Heart left ventricle (tissue), 16 donors: ENCODE measurements around the gene NECTIN1. TPM values are rescaled to one million over a fixed set of nuclear protein-coding genes. Genes with fewer than 3 reads are reported as not detected.

Source experiments
- ATAC-seq, 4 donors: fragments of 200-7000 bp; cut with Tn5 transposase; one replicate each; pipeline ENCODE4 v1.9.1; 2020 to 2022; ENCODE audit warnings: moderate library complexity in 4 of 4, mild to moderate bottlenecking in 3 of 4, moderate number of reproducible peaks in 1 of 4
- DNase-seq, 5 donors: peaks; one replicate each; pipeline ENCODE4 v3.0.0-alpha.2; 2020
- H3K27ac ChIP-seq, 12 donors: fragments of 200-600 bp; sonication (generic) in 4 of 12; one replicate each; pipeline versions ENCODE4 v1.5.0 to v1.8.0; 2016 to 2022; ENCODE audit warnings: mild to moderate bottlenecking in 2 of 12
- H3K27me3 ChIP-seq, 9 donors: fragments of 200-600 bp; sonication (generic) in 2 of 9; one replicate each; pipeline versions ENCODE4 v1.5.1 to v1.8.0; 2016 to 2022; ENCODE audit warnings: mild to moderate bottlenecking in 3 of 9
- H3K36me3 ChIP-seq, 9 donors: fragments of 200-600 bp; sonication (generic) in 2 of 9; one replicate each; pipeline versions ENCODE4 v1.5.0 to v1.8.0; 2018 to 2022; ENCODE audit warnings: mild to moderate bottlenecking in 2 of 9
- H3K4me1 ChIP-seq, 12 donors: fragments of 200-600 bp; sonication (generic) in 4 of 12; one replicate each; pipeline versions ENCODE4 v1.5.0 to v1.8.0; 2016 to 2022; ENCODE audit warnings: mild to moderate bottlenecking in 3 of 12
- H3K4me3 ChIP-seq, 12 donors: fragments of 200-600 bp; sonication (generic) in 4 of 12; one replicate each; pipeline versions ENCODE4 v1.5.0 to v1.8.0; 2017 to 2022; ENCODE audit warnings: mild to moderate bottlenecking in 9 of 12, moderate library complexity in 4 of 12
- H3K9me3 ChIP-seq, 12 donors: fragments of 200-600 bp; sonication (generic) in 4 of 12; one replicate each; pipeline versions ENCODE4 v1.5.0 to v1.8.0; 2016 to 2022; ENCODE audit warnings: mild to moderate bottlenecking in 1 of 12
- CTCF ChIP-seq, 12 donors: fragments of 200-600 bp; sonication (generic) in 4 of 12; IDR thresholded peaks; one replicate each; pipeline versions ENCODE4 v1.5.0 to v1.8.0; 2018 to 2022; ENCODE audit warnings: antibody characterized with exemption in 12 of 12, mild to moderate bottlenecking in 5 of 12
- POLR2A ChIP-seq, 2 donors: fragments of 450-650 bp; IDR thresholded peaks; one replicate each; pipeline ENCODE4 v1.6.1; 2017; ENCODE audit warnings: antibody characterized with exemption in 2 of 2, mild to moderate bottlenecking in 2 of 2, moderate library complexity in 2 of 2
- WGBS, 4 donors: extraction: QIAGEN DNeasy Blood & Tissue Kit in 2 of 4; methylation state at CpG; one replicate each; pipeline versions ENCODE4 v1.1.5 to v1.1.7; 2013 to 2018; 5-methylcytosine and 5-hydroxymethylcytosine counted together
- intact Hi-C, 10 donors: fragments of 100-400 bp; cut with DNase I; formaldehyde crosslinking; loops; one replicate each; pipeline versions ENCODE4 v1.11.1 to v1.14.2; 2022
- polyA plus RNA-seq, 2 donors: library from polyadenylated mRNA; stranded (reverse); fragments of 200-250 nt; gene quantifications; one replicate each; pipeline ENCODE4 v1.2.3, GENCODE V29; 2013
- total RNA-seq, 9 donors: library from RNA; depleted of rRNA in 2 of 9; stranded (reverse); fragments of >200 nt in 2 of 9; fragmentation: NEBNext Ultra II Directional in 3 of 9; extraction: Animal tissue kit (Norgen Biotek cat#: 25700) in 3 of 9; gene quantifications; one replicate each; pipeline versions ENCODE4 v1.1.0 to v1.2.4, GENCODE V29; 2016 to 2023
- donor health status: ischemic (EF 13 %, LVEDD 7.1; RV severe dilation, severe dysfunction).
- donor health status: healthy with polysubstance abuse.
- donor health status: DM: no; HTN: yes; CAD: no.
- donor health status: DM: no; HTN: no; CAD: no.
- donor health status: ischemic (EF 25% LVEDD 6.9; RV normal size, moderate dysfunction).
- donor health status: ischemic (EF 25% LVEDD 5.7; RV mildly dilated, moderate dysfunction).
- donor health status: healthy.
- donor health status: DM: yes; HTN: yes; CAD: no.
- donor health status: ischemic (EF 35%, LVEDD 5.7; RV mildly dilated, moderate dysfunction).
- donor health status: nonischemic (EF 11% LVEDD 7.7; RV severe dilation, severe dysfunction).
- donor health status: DM: yes; HTN: yes; CAD: no.
- donor health status: PGD.
- donor health status: ischemic (EF 29% LVEDD 5.4; RV normal size, mild dysfunction).
- donor health status: nonischemic (EF 23%, LVEDD 6.1; RV moderate dilation, normal function).

Gene NECTIN1
- total and polyA plus RNA-seq, 11 donors: 5.8 to 28.6 (median 18.5) TPM

GRCh38 chr11:119771172-119771770, 42.3 kb upstream of the NECTIN1 start:
- DNase-seq (no peak), ATAC-seq (no peak)
- WGBS, 4 donors: 86 to 90% (median 88%) methylated on average over 9 of the region's 9 CpGs
- intact Hi-C loops: no loop called here
- Histone ChIP-seq H3K27me3 (no peaks in the 10 kb centered on the region), H3K4me1 (no peaks in the 10 kb centered on the region), H3K27ac (no peak overlapping the region), H3K36me3 (no peaks in the 10 kb centered on the region), H3K4me3 (no peak overlapping the region), H3K9me3 (peaks cover 0 to 19% (median 0%) of the 10 kb centered on the region in 12 donors)
- no peak for TF ChIP-seq CTCF (IDR thresholded peaks at IDR 0.05)
- no peak for TF ChIP-seq POLR2A (IDR thresholded peaks at IDR 0.05)

- Histone ChIP-seq H3K27me3 (no peaks in the 10 kb centered on the region), H3K4me1 (peaks cover 0 to 11% (median 4%) of the 10 kb centered on the region in 12 donors), H3K27ac (no peak overlapping the region), H3K9me3 (peaks cover 0 to 20% (median 0%) of the 10 kb centered on the region in 12 donors), H3K36me3 (no peaks in the 10 kb centered on the region), H3K4me3 (no peak overlapping the region)
- intact Hi-C loops: no loop called here
- ATAC-seq (no peak), DNase-seq (no peak)
- TF ChIP-seq POLR2A (IDR thresholded peaks at IDR 0.05): no peak
- TF ChIP-seq CTCF (IDR thresholded peaks at IDR 0.05): no peak
- WGBS, 4 donors: 70 to 77% (median 74%) methylated on average over 4 of the region's 4 CpGs
Measured at GRCh38 chr11:119765628-119766027, 36.6 kb upstream of the NECTIN1 start.

- Histone ChIP-seq H3K4me1 (peaks cover 0 to 11% (median 4%) of the 10 kb centered on the region in 12 donors), H3K9me3 (peaks cover 0 to 20% (median 0%) of the 10 kb centered on the region in 12 donors), H3K27ac (peak overlapping the region in 4 of 12 donors; percentile 23 to 44 (median 29)), H3K27me3 (no peaks in the 10 kb centered on the region), H3K4me3 (no peak overlapping the region), H3K36me3 (no peaks in the 10 kb centered on the region)
- intact Hi-C loops: no loop called here
- 25 to 33% (median 31%) methylated on average over 3 to 6 of the region's 6 CpGs for WGBS, 4 donors
- TF ChIP-seq POLR2A (IDR thresholded peaks at IDR 0.05) (no peak), CTCF (IDR thresholded peaks at IDR 0.05) (peak in 1 of 12 donors; percentile 6)
- ATAC-seq (peak; percentile 91 to 98 (median 96)), DNase-seq (peak in 4 of 5 donors; percentile 44 to 78 (median 66))
Measured at GRCh38 chr11:119764108-119764868, 35.3 kb upstream of the NECTIN1 start.

- 79 to 83% (median 81%) methylated on average over 11 of the region's 11 CpGs for WGBS, 4 donors
Measured at GRCh38 chr11:119763071-119763728, 34.2 kb upstream of the NECTIN1 start.

More at GRCh38 chr11:119763071-119763728, 34.2 kb upstream of the NECTIN1 start:
- ATAC-seq: no peak
- H3K4me1 ChIP-seq: peaks cover 0 to 11% (median 4%) of the 10 kb centered on the region in 12 donors
- no peak for DNase-seq
- no peaks in the 10 kb centered on the region for H3K27me3 ChIP-seq
- intact Hi-C loops: no loop called here
- TF ChIP-seq CTCF (IDR thresholded peaks at IDR 0.05) (no peak), POLR2A (IDR thresholded peaks at IDR 0.05) (no peak)
- H3K36me3 ChIP-seq: no peaks in the 10 kb centered on the region
- H3K27ac ChIP-seq: no peak overlapping the region
- H3K4me3 ChIP-seq: no peak overlapping the region
- peaks cover 0 to 16% (median 0%) of the 10 kb centered on the region in 12 donors for H3K9me3 ChIP-seq
